SJCRH30 (cell line): Measurements from ENCODE around the gene VPS13D. TPM values are rescaled to one million over a fixed set of nuclear protein-coding genes. Genes with fewer than 3 reads are reported as not detected.
"Not testable (repeated sequence)": the region's sequence is repeated elsewhere in the genome, so short reads cannot be mapped to it uniquely, and the experiment has no call there.

Experiments used
- DNase-seq, 2 experiments: peaks; one replicate each; pipeline ENCODE4 v3.0.0-alpha.2; 2015 to 2020
- H3K27ac ChIP-seq: fragments of 250-450 bp; sonication (Bioruptor Pico); 2 replicates; pipeline ENCODE4 v1.5.1; 2020; ENCODE audit warnings: mild to moderate bottlenecking, moderate library complexity
- H3K27me3 ChIP-seq: fragments of 250-450 bp; sonication (Bioruptor Pico); 2 replicates; pipeline ENCODE4 v1.5.1; 2020; ENCODE audit warnings: mild to moderate bottlenecking, moderate library complexity
- H3K36me3 ChIP-seq: fragments of 250-450 bp; sonication (Bioruptor Pico); 2 replicates; pipeline ENCODE4 v1.5.1; 2020; ENCODE audit warnings: mild to moderate bottlenecking, moderate library complexity
- H3K4me1 ChIP-seq: fragments of 250-450 bp; sonication (Bioruptor Pico); 2 replicates; pipeline ENCODE4 v1.5.1; 2020; ENCODE audit warnings: mild to moderate bottlenecking, moderate library complexity
- H3K4me3 ChIP-seq: fragments of 250-450 bp; sonication (Bioruptor Pico); 2 replicates; pipeline ENCODE4 v1.5.1; 2020; ENCODE audit warnings: mild to moderate bottlenecking, moderate library complexity
- H3K9me3 ChIP-seq: fragments of 250-450 bp; sonication (Bioruptor Pico); replicated peaks from 2 replicates; pipeline ENCODE4 v1.5.1; 2020; ENCODE audit warnings: mild to moderate bottlenecking, moderate library complexity
- total RNA-seq: library from RNA; depleted of rRNA; stranded (reverse); fragments of >200 nt; shearing (Covaris generic); gene quantifications from 2 replicates; pipeline ENCODE4 v1.2.3, GENCODE V29; 2014

The VPS13D gene
- total RNA-seq, 1 experiment from 2014 or later, result 33.1 TPM

DNA sequence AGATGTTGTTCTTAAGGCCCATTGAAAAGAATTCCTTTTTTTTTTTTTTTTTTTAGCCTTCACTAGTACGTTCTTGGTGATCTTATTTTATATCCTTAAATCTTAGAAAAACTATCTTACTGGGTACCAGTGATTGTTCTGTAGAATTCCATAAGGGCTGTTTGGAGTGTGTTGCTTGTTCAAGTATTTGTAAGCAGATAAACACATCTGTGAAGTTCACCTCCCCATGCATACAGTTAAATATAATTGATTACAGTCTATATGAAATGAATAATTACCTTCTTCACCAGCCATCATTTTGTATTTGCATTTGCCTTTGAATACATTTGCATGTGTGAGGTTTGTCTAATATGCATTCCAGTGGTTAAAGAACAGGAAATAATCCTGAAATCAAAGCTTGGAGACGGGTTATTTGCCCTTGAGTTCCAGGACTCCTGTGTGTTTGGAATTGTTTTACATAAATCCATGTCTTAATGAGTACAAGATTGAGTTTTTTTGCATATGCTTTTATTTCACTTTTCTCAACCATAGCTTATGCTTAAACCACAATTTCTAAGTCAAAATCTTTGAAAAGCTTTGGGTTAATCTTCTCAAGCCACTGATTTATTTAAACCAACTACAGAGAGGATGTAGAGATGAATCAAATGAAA is 73.1 kb downstream of the VPS13D start:
- Histone ChIP-seq H3K27me3 (no peaks in the 10 kb centered on the region), H3K36me3 (peaks cover 48% of the 10 kb centered on the region), H3K4me1 (no peaks in the 10 kb centered on the region), H3K9me3 (peaks cover 6% of the 10 kb centered on the region; the same call in 1 of the 2 replicates), H3K27ac (no peak overlapping the region), H3K4me3 (no peak overlapping the region)
- DNase-seq, result no peak

DNA sequence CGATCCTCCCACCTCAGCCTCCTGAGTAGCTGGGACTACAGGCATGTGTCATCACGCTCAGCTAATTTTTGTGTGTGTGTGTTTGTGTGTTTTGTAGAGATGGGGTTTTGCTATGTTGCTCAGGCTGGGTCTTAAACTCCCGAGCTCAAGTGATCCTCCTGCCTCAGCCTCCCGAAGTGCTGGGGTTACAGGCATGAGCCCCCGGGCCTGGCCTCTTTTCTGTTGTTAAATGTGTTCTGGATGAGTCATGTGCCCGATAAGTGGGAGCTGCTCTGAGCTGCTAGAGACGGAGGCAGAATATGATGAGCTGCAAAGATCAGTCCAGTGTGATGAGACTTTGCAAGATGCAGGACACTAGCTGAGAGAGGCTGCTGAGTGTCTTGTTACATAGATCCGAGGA is 75.5 kb downstream of the VPS13D start:
- Histone ChIP-seq H3K9me3 (peaks cover 6% of the 10 kb centered on the region; the same call in 1 of the 2 replicates), H3K27me3 (no peaks in the 10 kb centered on the region), H3K27ac (no peak overlapping the region), H3K4me1 (no peaks in the 10 kb centered on the region), H3K4me3 (no peak overlapping the region), H3K36me3 (peaks cover 57% of the 10 kb centered on the region)
- DNase-seq, result no peak

GRCh38 chr1:12309783-12310742 is 80.2 kb downstream of the VPS13D start:
- Histone ChIP-seq H3K36me3 (peaks cover 51% of the 10 kb centered on the region), H3K9me3 (peaks cover 6% of the 10 kb centered on the region; the same call in 1 of the 2 replicates)
- DNase-seq, result no peak

DNA sequence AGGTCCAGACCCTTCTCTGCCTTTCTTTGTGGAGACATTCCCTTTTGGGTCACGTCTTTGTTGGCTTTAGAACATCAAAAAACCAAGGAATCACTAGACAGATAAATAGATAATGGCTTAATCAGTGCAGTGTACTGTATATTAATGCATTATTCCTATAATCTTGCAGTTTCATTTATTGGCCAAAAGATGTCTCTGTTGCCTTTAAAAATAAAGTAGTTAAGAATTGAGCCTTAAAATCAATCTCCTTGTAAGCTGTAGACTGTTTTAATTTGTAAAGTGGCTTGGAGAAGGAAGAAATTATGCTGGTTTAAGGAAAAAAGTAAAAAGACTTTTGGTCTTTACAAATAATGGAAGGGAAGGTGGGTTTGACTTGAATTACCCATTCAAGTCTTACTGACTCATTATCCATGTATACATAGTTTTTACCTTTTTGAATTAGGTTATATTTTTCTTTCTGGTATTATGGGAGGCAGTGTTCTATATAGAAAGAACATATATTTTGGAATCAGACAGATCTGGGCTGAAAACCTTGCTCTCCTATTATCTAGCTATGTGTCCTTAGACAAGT is 84.6 kb downstream of the VPS13D start:
- Histone ChIP-seq H3K36me3 (peaks cover 15% of the 10 kb centered on the region), H3K9me3 (no peaks in the 10 kb centered on the region), H3K27me3 (no peaks in the 10 kb centered on the region), H3K27ac (no peak overlapping the region), H3K4me1 (no peaks in the 10 kb centered on the region), H3K4me3 (no peak overlapping the region)
- DNase-seq, result peak in 1 of 2 experiments; percentile 60

More at GRCh38 chr1:12309783-12310742, 80.2 kb downstream of the VPS13D start:
- no peaks in the 10 kb centered on the region for H3K4me1 ChIP-seq
- no peak overlapping the region for H3K4me3 ChIP-seq
- no peaks in the 10 kb centered on the region for H3K27me3 ChIP-seq
- H3K27ac ChIP-seq, result no peak overlapping the region

DNA sequence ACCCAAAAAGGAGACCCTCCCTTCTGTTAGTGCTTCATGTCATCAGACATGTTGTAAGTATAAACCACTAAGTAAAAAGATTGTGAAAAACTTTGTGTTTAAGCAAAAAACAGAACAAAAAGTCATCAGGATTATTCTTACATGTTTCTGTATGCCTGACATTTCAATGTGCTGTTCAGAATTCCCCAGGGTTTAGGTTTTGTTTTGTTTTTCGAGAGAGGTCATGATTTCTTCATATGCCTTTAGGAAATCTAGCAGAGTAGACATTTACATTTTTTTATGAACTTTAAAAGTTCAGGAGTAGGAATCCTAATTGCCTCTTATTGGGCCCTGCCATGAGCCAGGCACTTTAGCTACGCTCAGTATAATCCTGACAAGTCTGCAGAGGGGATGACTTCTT is 85.3 kb downstream of the VPS13D start:
- no peaks in the 10 kb centered on the region for H3K4me1 ChIP-seq
- H3K27me3 ChIP-seq, result no peaks in the 10 kb centered on the region
- H3K9me3 ChIP-seq, result no peaks in the 10 kb centered on the region
- no peak overlapping the region for H3K27ac ChIP-seq
- H3K4me3 ChIP-seq, result no peak overlapping the region
- peaks cover 14% of the 10 kb centered on the region for H3K36me3 ChIP-seq
- no peak for DNase-seq

GRCh38 chr1:12316331-12316730 is 86.5 kb downstream of the VPS13D start:
- no peaks in the 10 kb centered on the region for H3K27me3 ChIP-seq
- no peak overlapping the region for H3K27ac ChIP-seq
- no peak overlapping the region for H3K4me3 ChIP-seq
- H3K9me3 ChIP-seq, result no peaks in the 10 kb centered on the region
- H3K36me3 ChIP-seq, result peaks cover 14% of the 10 kb centered on the region
- H3K4me1 ChIP-seq, result no peaks in the 10 kb centered on the region
- DNase-seq, result no peak

DNA sequence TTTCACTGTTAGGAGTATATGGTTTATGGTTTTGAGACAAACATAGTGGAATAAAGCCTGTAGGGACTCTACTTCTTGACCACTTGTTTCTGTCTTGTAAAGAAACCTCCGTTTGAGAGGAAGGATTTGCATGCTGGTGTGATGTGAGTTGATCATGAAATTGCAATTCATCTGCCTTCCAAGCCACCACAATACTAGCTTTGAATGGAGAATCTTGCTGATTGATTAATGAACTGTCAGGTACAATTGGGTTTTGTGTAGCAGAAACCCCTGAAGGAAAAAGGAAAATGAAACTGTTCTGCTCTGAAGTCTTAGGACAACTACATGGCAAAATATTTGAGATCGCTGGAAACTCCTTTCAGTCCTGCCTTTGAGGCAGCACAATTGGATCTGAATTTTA is 90.7 kb downstream of the VPS13D start:
- H3K4me1 ChIP-seq, result no peaks in the 10 kb centered on the region
- no peak overlapping the region for H3K4me3 ChIP-seq
- no peaks in the 10 kb centered on the region for H3K27me3 ChIP-seq
- peaks cover 18% of the 10 kb centered on the region for H3K36me3 ChIP-seq
- no peak overlapping the region for H3K27ac ChIP-seq
- H3K9me3 ChIP-seq, result no peaks in the 10 kb centered on the region
- DNase-seq, result no peak

DNA sequence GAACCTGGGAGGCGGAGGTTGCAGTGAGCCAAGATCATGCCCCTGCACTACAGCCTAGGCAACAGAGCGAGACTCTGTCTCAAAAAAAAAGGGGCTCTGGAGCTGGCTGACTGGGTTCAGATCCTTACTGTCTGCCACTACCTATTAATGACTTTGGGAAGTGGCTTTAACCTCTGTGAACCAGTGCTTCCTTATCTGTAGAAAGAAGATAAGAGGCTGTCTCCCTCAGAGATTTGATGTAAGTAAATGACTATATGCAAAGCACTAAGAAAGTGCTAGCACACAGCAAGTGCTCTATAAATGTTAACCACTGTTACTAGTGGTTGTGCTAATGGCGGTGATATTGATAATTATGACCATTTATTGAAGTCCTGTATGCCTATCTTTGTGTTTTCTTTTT is 94.6 kb downstream of the VPS13D start:
- DNase-seq, result no peak
- H3K27me3 ChIP-seq, result no peaks in the 10 kb centered on the region

DNA sequence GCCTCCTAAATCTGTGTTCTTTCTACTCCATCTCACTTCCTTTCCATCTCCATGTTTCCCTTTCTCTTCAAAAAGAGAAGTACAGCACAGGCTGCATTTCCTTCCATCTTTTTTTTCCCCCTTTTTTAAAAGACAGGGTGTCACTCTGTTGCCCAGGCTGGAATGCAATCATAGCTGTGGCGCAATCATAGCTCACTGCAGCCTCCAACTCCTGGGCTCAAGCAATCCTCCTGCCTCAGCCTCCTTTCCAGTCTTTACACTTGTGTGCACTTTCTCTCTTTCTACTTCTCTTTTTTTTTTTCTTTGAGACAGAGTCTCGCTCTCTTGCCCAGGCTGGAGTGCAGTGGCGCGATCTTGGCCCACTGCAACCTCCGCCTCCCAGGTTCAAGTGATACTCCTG is 95.1 kb downstream of the VPS13D start:
- H3K27ac ChIP-seq, DNase-seq, H3K4me1 ChIP-seq, H3K27me3 ChIP-seq, H3K4me3 ChIP-seq, H3K9me3 ChIP-seq: not testable (repeated sequence)
- H3K36me3 ChIP-seq, result peaks cover 21% of the 10 kb centered on the region

More for the DNA sequence above, 94.6 kb downstream of the VPS13D start:
- H3K4me3 ChIP-seq, result no peak overlapping the region
- peaks cover 21% of the 10 kb centered on the region for H3K36me3 ChIP-seq
- H3K27ac ChIP-seq, result no peak overlapping the region
- H3K4me1 ChIP-seq, result no peaks in the 10 kb centered on the region
- no peaks in the 10 kb centered on the region for H3K9me3 ChIP-seq

DNA sequence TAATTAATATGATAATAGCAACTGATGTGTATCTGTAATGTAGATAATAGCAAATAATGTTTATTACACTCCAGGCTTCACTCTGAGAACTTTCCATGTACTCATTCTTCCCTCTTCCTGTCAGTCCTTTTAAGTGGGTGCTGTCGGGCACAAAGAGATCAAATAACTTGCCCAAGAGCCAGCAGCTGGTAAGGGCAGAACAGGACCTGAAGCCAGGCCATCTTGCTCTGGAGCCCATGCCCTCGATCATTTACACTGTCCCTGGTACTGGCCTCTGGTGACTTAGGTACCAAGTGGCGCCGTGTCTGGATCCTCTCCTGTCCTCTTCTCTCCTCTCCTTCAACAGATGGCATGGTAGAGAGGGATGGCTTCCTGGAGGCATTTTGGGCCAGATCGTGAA is 97.2 kb downstream of the VPS13D start:
- no peak overlapping the region for H3K4me3 ChIP-seq
- no peaks in the 10 kb centered on the region for H3K27me3 ChIP-seq
- no peaks in the 10 kb centered on the region for H3K4me1 ChIP-seq
- H3K9me3 ChIP-seq, result no peaks in the 10 kb centered on the region
- no peak for DNase-seq
- no peak overlapping the region for H3K27ac ChIP-seq
- H3K36me3 ChIP-seq, result peaks cover 23% of the 10 kb centered on the region

GRCh38 chr1:12327566-12327965 is 97.7 kb downstream of the VPS13D start:
- Histone ChIP-seq H3K4me3 (no peak overlapping the region), H3K27me3 (no peaks in the 10 kb centered on the region), H3K36me3 (peaks cover 23% of the 10 kb centered on the region), H3K9me3 (no peaks in the 10 kb centered on the region), H3K4me1 (no peaks in the 10 kb centered on the region), H3K27ac (no peak overlapping the region)
- DNase-seq, result no peak

DNA sequence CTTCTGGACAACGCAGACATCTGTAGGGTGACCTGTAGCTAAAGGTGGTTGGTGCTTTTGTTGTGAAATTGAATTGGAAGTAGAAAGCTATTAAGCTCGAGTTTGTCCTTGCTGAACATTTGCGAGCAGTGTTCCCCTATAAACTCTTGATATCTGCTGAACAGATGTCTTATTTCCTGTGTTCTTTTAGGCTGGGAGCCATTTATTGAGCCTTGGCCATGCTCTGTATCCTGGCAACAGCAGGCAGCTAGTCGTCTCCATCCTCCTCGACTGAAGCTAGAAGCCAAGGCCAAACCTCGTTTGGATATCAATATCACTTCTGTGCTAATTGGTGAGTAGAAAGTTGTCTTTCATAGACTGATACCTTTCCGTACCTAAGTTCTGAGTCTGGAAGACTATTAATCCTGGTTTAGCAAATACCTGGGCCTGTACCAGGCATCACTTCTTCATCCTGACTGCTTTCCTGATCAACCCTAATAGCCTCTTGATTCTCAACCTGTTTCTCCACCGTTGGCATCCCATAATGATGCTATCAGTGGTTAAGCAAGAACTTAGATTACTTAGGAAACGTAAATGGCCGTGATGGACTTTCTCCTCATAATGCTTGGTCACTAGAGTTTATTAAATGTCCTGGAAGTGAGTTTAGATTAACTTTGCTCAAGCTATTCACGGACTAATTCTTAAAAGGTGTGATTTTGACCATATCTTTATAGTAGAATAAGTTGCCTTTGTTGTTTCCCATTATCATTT is 103.4 kb downstream of the VPS13D start:
- no peak for DNase-seq
- no peaks in the 10 kb centered on the region for H3K9me3 ChIP-seq
- H3K36me3 ChIP-seq, result peaks cover 21% of the 10 kb centered on the region

DNA sequence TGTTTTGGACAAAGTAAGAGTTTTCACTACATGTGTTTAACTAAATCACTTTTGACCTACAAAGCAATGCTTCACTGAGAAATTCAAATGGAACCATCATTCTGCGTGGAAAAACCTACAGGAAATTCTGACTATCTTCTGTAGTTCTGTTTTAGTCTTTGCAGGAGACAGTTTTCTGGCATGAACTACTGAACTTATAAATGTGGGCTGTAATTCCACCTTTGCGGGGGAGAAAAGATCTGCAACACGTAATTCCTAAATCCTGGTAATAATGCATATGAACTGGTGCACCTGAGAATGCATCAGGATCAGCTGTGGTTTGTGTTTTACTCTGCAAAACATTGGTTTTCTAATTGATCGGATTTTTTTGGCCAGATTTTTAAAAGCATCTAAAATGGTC is 106.0 kb downstream of the VPS13D start:
- Histone ChIP-seq H3K27ac (no peak overlapping the region), H3K4me3 (no peak overlapping the region), H3K9me3 (no peaks in the 10 kb centered on the region), H3K4me1 (peaks cover 14% of the 10 kb centered on the region), H3K36me3 (peaks cover 17% of the 10 kb centered on the region), H3K27me3 (no peaks in the 10 kb centered on the region)
- no peak for DNase-seq

More for the DNA sequence above, 103.4 kb downstream of the VPS13D start:
- H3K4me1 ChIP-seq, result no peaks in the 10 kb centered on the region
- H3K27ac ChIP-seq, result no peak overlapping the region
- no peak overlapping the region for H3K4me3 ChIP-seq
- no peaks in the 10 kb centered on the region for H3K27me3 ChIP-seq

DNA sequence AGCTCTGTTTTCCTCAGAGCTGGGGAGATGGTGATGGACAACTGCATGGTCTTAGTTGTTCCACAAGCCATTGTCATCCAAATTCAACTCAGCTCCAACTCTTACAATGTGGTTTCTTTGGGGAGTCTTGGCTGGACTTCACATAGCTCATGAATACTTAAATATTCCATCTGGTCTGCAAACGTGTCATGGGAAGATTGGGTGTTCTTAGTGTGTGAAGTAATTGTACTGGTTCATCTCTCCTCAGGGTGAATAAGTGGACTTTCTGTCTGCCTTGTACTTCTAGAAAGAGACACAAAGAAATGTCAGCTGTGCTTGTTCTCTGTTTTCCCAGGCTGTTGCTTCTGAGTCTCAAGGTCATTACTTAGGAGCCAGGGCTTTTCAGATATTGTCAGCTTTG is 106.6 kb downstream of the VPS13D start:
- Histone ChIP-seq H3K4me1 (peaks cover 20% of the 10 kb centered on the region), H3K27ac (no peak overlapping the region), H3K4me3 (no peak overlapping the region), H3K9me3 (no peaks in the 10 kb centered on the region), H3K27me3 (no peaks in the 10 kb centered on the region), H3K36me3 (peaks cover 17% of the 10 kb centered on the region)
- no peak for DNase-seq
